Vagina (tissue), 2 donors: ENCODE data around the gene NELFB.

Experiments
- CTCF ChIP-seq, 3 experiments: fragments of 450-650 bp in 2 of 3; fragments of 200-600 bp in 1 of 3; sonication (generic) in 1 of 3; IDR thresholded peaks; one replicate each; pipeline ENCODE4 v1.5.1; 2017 to 2019; ENCODE audit warnings: antibody characterized with exemption in 3 of 3, mild to moderate bottlenecking in 2 of 3, moderate library complexity in 2 of 3
- POLR2A ChIP-seq, 2 donors: fragments of 450-650 bp; IDR thresholded peaks; one replicate each; pipeline ENCODE4 v1.6.1; 2017; ENCODE audit warnings: antibody characterized with exemption in 2 of 2, mild to moderate bottlenecking in 2 of 2, moderate library complexity in 2 of 2
- POLR2AphosphoS5 ChIP-seq, 2 donors: sonication (generic); formaldehyde crosslinking; IDR thresholded peaks; one replicate each; pipeline ENCODE4 v1.9.0; 2017; ENCODE audit warnings: antibody characterized with exemption in 2 of 2, mild to moderate bottlenecking in 2 of 2, low read depth in 1 of 2; ENCODE audit not compliant: insufficient read depth in 1 of 2

GRCh38 chr9:137240318-137240840 lies 14.7 kb upstream of the NELFB start:
- TF ChIP-seq POLR2AphosphoS5 (IDR thresholded peaks at IDR 0.05; ENCODE audit: insufficient read depth in 1 of 2, low read depth in 1 of 2), result no peak
- TF ChIP-seq POLR2A (IDR thresholded peaks at IDR 0.05), result no peak
- no peak for TF ChIP-seq CTCF (IDR thresholded peaks at IDR 0.05)
